ENCODE measurements around the gene ZNF544. TPM values are rescaled to one million over a fixed set of nuclear protein-coding genes. Genes with fewer than 3 reads are reported as not detected.

Gene ZNF544
- total RNA-seq, 1 experiment from 2014 or later, result 29.5 TPM

DNA sequence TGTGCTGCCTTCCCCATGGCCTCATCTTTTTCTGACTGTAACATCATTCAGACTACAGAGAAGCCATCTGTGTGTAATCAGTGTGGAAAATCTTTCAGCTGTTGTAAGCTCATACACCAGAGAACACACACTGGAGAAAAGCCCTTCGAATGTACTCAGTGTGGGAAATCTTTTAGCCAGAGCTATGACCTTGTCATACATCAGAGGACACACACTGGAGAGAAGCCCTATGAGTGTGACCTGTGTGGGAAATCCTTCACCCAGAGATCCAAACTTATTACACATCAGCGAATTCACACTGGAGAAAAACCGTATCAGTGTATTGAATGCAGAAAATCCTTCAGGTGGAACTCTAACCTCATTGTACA is 32.9 kb downstream of the ZNF544 start:
- Histone ChIP-seq H3K9me2 (ENCODE audit: insufficient read depth) (no peaks in the 10 kb centered on the region), H3K4me1 (replicated peaks; ENCODE audit: insufficient read depth) (no peaks in the 10 kb centered on the region), H3K9me3 (ENCODE audit: insufficient read depth, low read depth) (peaks cover 55% of the 10 kb centered on the region), H3K36me3 (ENCODE audit: low read depth) (peaks cover 26% of the 10 kb centered on the region), H3K4me3 (peak overlapping the region; percentile 18; the same call in 1 of the 2 replicates), H3K27ac (no peak overlapping the region), H3K27me3 (ENCODE audit: insufficient read depth, low read depth) (no peaks in the 10 kb centered on the region), H2AFZ (no peak overlapping the region), H3F3A (ENCODE audit: insufficient read depth, low read depth) (peaks cover 29% of the 10 kb centered on the region), H3K4me2 (no peak overlapping the region), H3K79me2 (ENCODE audit: low read depth) (no peaks in the 10 kb centered on the region), H4K20me1 (ENCODE audit: insufficient read depth) (no peaks in the 10 kb centered on the region)
- ChIA-PET POLR2A (ENCODE audit: unreplicated experiment) (no interaction called here), CTCF (no interaction called here)
- no peak for DNase-seq
- TF ChIP-seq CTCF (conservative IDR thresholded peaks at IDR 0.05) (no peak), EZH2 (IDR thresholded peaks at IDR 0.05; ENCODE audit: low read depth) (no peak)
- intact Hi-C loops (cut with micrococcal nuclease; ENCODE audit: unreplicated experiment), result no loop called here
- no TSS peak for BruUV-seq (replicated peaks)

GRCh38 chr19:58261968-58262921 is 33.5 kb downstream of the ZNF544 start:
- CTCF ChIA-PET, result no interaction called here
- Histone ChIP-seq H2AFZ (no peak overlapping the region), H3K4me2 (no peak overlapping the region), H3K27ac (no peak overlapping the region), H3K79me2 (ENCODE audit: low read depth) (no peaks in the 10 kb centered on the region), H4K20me1 (ENCODE audit: insufficient read depth) (no peaks in the 10 kb centered on the region), H3K4me1 (replicated peaks; ENCODE audit: insufficient read depth) (no peaks in the 10 kb centered on the region), H3K36me3 (ENCODE audit: low read depth) (peaks cover 26% of the 10 kb centered on the region), H3K27me3 (ENCODE audit: insufficient read depth, low read depth) (no peaks in the 10 kb centered on the region), H3F3A (ENCODE audit: insufficient read depth, low read depth) (peaks cover 29% of the 10 kb centered on the region), H3K4me3 (peak overlapping the region; percentile 18), H3K9me3 (ENCODE audit: insufficient read depth, low read depth) (peaks cover 55% of the 10 kb centered on the region), H3K9me2 (ENCODE audit: insufficient read depth) (no peaks in the 10 kb centered on the region)
- BruUV-seq (replicated peaks), result no TSS peak
- POLR2A ChIA-PET (ENCODE audit: unreplicated experiment), result no interaction called here
- DNase-seq, result peak in 1 of 2 experiments; percentile 34
- intact Hi-C loops (cut with micrococcal nuclease; ENCODE audit: unreplicated experiment), result no loop called here
- TF ChIP-seq CTCF (conservative IDR thresholded peaks at IDR 0.05), result no peak
- no peak for TF ChIP-seq EZH2 (IDR thresholded peaks at IDR 0.05; ENCODE audit: low read depth)

DNA sequence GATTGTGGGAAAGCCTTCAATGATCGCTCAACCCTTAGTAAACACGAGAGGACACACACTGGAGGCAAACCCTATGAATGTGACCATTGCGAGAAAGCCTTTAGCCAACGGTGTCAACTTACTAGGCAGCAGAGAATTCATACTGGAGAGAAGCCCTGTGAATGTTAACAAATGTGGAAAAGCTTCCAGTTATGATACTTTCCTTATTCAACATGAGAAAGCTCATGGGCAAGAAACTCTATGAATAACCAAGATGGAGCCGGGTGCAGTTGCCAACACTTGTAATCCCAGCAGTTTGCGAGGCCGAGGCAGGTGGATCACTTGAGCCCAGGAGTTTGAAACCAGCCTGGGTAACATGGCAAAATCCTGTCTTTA is 34.2 kb downstream of the ZNF544 start:
- TF ChIP-seq EZH2 (IDR thresholded peaks at IDR 0.05; ENCODE audit: low read depth) (no peak), CTCF (conservative IDR thresholded peaks at IDR 0.05) (no peak)
- no peak overlapping the region for H3K4me3 ChIP-seq
- TSS peak; percentile 35 for BruUV-seq (replicated peaks)
- no peak overlapping the region for H3K27ac ChIP-seq
- H4K20me1 ChIP-seq (ENCODE audit: insufficient read depth), result no peaks in the 10 kb centered on the region
- no peaks in the 10 kb centered on the region for H3K27me3 ChIP-seq (ENCODE audit: insufficient read depth, low read depth)
- no peaks in the 10 kb centered on the region for H3K4me1 ChIP-seq (replicated peaks; ENCODE audit: insufficient read depth)
- peaks cover 29% of the 10 kb centered on the region for H3F3A ChIP-seq (ENCODE audit: insufficient read depth, low read depth)
- CTCF ChIA-PET, result no interaction called here
- peaks cover 26% of the 10 kb centered on the region for H3K36me3 ChIP-seq (ENCODE audit: low read depth)
- no peaks in the 10 kb centered on the region for H3K9me2 ChIP-seq (ENCODE audit: insufficient read depth)
- POLR2A ChIA-PET (ENCODE audit: unreplicated experiment), result no interaction called here
- no peak overlapping the region for H2AFZ ChIP-seq
- H3K9me3 ChIP-seq (ENCODE audit: insufficient read depth, low read depth), result peaks cover 55% of the 10 kb centered on the region
- H3K79me2 ChIP-seq (ENCODE audit: low read depth), result no peaks in the 10 kb centered on the region
- intact Hi-C loops (cut with micrococcal nuclease; ENCODE audit: unreplicated experiment), result no loop called here
- DNase-seq, result no peak
- no peak overlapping the region for H3K4me2 ChIP-seq
